Fibroblast of skin of right biceps (primary cell): ENCODE data around the gene ABHD17A.
"Not testable (repeated sequence)": the region's sequence is repeated elsewhere in the genome, so short reads cannot be mapped to it uniquely, and the experiment has no call there.

Experiments
- DNase-seq: peaks from one replicate; pipeline ENCODE4 v3.0.0-alpha.2; 2013

ABHD17A gene

DNA sequence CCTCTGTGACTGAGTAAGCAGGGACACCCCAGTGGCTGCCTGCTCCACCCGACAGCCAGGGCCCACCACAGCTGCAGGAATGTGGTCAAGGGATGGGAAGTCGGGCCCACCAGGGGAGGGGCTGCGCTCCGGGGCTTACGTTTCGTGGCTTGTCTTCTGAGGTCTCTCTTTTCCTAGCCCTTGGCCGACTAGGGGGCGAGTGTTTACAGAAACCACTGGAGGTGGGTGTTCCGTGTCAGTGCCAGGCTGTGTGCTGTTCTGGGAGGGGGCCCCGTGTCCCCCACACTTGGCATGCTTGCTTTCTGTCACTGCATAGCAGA is 24.4 kb upstream of the ABHD17A start:
- no peak for DNase-seq

DNA sequence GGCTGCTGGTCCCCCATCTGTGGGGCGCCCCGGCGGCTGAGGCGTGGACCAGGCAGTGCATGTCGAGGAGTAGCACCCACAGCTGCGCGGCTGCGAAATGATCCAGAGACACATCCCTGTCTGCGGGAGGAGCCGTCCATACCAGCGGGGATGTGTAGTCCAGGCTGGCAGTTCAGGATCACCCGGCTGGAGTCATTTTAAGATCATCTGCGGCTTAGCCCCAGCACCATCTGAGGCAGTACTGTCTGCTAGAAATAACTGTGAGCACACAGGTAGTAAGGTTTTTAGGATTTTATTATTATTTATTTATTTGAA is 23.0 kb upstream of the ABHD17A start:
- DNase-seq, result no peak

GRCh38 chr19:1907563-1908363 is 22.5 kb upstream of the ABHD17A start:
- DNase-seq, result no peak

DNA sequence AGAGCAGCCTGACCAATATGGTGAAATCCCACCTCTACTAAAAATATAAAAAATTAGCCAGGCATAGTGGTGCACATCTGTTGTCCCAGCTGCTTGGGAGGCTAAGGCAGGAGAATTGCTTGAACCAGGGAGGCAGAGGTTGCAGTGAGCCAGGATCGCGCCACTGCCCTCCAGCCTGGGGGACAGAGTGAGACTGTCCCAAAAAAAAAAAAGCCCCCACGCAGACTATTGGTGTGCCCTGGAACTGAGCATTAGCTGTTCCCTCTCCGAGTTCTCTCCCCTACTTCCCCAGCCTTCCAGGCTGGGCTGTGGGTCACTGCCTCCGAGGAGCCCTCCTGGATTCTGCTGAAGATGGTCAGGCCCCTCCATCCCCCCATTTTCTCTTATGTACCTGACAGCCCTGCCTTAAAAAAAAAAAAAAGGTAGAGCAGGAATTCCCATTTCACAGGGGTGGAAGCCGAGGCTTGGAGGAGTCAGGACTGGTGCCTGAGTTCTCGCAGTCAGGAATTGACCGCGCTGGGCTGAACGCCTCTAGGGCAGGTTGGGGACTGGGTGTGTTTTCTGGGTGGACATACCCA is 21.8 kb upstream of the ABHD17A start:
- no peak for DNase-seq

DNA sequence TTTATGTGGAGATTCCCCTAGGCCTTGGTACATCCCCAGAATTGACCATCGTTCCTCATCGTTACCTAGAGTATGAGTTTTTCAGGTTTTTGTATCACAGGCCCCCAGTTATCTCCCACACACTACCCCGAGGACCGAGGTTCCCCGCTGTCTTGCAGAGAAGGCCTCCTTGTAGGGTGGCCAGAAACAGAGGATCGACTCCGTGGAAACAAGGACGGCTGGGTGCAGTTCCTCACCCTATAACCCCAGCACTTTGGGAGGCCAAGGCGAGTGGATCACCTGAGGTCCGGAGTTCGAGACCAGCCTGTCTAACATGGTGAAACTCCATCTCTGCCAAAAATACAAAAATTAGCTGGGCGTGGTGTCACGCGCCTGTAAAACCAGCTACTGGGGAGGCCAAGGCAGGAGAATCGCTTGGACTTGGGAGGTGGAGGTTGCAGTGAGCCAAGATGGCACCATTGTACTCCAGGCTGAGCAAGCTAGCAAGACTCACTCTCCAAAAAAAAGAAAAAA is 20.6 kb upstream of the ABHD17A start:
- no peak for DNase-seq

GRCh38 chr19:1905110-1905862 is 20.0 kb upstream of the ABHD17A start, which contains the start of the genes ADAT3 and SCAMP4:
ADAT3 (plus strand) TSS chr19:1905399; CDS start chr19:1912048, 6,649 bp downstream.
SCAMP4 (plus strand) TSS chr19:1905399; CDS start chr19:1915020, 9,621 bp downstream.
- DNase-seq, result peak; percentile 99

DNA sequence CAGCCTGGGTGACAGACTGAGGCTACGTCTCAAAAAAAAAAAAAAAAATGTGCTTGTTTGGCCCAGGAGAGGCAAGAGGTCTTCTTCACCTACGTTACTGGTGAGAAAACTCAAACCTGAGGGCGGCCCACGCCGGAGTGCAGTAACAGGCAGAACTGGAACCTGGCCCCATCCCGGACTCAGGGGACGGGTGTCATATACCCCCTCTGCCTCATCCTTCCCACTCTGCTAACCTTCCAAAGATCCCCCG is 19.5 kb upstream of the ABHD17A start:
- DNase-seq, result no peak

DNA sequence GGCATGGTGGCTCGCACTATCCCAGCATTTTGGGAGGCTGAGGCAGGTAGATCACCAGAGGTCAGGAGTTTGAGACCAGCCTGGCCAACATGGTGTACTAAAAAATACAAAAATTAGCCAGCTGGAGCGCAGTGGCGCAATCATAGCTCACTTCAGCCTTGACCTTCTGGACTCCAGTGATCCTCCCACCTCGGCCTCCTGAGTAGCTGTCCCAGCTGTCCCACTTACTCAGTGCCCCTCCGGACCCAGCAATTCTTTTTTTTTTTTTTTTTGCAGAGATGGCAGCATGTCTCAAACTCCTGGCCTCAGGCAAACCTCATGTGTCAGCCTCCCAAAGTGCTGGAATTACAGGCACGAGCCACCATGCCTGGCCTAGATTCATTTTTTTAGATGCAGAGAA is 17.6 kb upstream of the ABHD17A start:
- DNase-seq, result no peak

DNA sequence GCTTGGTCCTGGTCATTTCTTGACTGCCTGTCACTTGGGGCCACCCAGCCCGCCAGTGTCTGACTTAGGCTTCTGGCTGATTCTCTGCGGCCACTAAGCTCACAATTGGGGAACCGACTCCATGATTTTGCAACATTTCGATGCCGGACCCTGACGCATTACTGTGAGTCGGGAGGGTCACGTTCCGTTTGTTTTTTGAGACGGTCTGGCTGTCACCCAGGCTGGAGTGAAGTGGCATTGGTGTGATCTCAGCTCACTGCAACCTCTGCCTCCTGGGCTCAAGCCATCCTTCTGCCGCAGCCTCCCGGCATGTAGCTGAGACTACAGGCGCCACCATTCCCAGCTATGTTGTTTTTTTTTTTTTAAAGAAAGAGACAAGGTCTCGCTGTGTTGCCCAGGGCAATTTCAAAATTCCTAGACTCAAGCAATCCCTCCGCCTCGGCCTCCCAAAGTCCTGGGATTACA is 16.7 kb upstream of the ABHD17A start:
- no peak for DNase-seq

GRCh38 chr19:1896508-1896907 is 11.2 kb upstream of the ABHD17A start:
- DNase-seq, result no peak

GRCh38 chr19:1893791-1894190 is 8.5 kb upstream of the ABHD17A start:
- no peak for DNase-seq

DNA sequence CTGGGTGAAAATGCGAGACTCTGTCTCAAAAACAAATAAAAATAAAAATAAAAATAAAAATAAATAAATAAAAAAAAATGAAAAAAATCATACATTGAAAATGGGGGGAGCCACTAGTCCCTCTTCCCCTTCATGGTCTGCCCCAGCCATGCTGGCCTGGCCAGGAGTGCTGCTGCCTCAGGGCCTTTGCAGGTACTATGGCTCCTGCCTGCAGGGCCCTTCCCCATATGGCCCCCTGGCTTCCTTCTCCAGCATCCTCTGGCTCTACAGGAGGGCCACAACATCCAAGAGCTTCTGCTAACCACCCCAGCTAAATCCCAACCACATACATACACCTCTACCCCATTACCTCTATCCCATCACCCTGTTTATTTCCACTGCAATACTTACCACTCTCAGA is 4.6 kb upstream of the ABHD17A start:
- no peak for DNase-seq

DNA sequence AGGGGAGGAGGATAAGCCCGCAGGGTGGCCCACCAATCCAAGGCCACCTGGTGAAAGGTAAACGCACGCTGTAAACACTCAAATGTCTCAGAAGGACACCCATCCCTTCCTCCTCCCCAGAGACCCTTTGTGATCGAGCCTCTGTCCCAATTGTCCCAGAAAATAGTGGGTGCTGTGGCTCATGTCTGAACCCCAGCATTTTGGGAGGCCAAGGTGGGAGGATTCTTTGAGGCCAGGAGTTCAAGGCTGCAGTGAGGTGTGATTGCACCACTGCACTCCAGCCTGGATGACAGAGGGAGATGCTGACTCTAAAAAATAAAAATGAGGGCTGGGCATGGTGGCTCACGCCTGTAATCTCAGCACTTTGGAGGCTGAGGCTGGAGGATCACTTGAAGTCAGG is 3.1 kb upstream of the ABHD17A start:
- DNase-seq, result no peak

- not testable (repeated sequence) for DNase-seq
Observed at GRCh38 chr19:1886360-1886759, 1.1 kb upstream of the ABHD17A start.

- DNase-seq, result no peak
Observed at GRCh38 chr19:1884719-1885334, 469 bp downstream of the ABHD17A start.

DNA sequence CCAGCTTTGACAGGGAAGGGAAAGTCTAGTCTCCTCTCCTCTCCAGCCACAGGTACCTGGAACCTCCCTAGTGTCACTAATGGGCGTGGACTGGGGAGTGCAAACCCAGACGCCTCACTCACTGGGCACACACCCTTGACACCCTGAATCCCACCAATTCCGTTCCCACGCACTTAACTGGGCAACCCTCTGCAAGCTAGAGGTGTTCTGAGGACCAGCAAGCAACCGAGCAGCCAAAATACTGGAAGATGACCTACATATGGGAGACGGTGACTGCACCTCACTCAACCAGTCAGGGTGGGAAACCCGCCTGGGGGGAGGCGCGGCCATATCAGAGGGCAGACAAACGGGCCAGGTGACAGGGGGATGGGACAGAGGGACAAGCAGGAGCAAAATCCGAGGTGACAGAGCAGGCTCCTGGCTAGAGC is 991 bp downstream of the ABHD17A start:
- no peak for DNase-seq

- DNase-seq, result no peak
Observed at GRCh38 chr19:1883784-1884183, 1.5 kb downstream of the ABHD17A start.

- no peak for DNase-seq
Observed at GRCh38 chr19:1882786-1883692, 2.3 kb downstream of the ABHD17A start.

GRCh38 chr19:1882089-1882785 is 3.1 kb downstream of the ABHD17A start:
- DNase-seq, result no peak

GRCh38 chr19:1881393-1882088 is 3.8 kb downstream of the ABHD17A start:
- DNase-seq, result not testable (repeated sequence)
